WERI-Rb-1 (cell line): ENCODE data around the gene MCF2L2.

Source experiments
- DNase-seq: peaks from one replicate; pipeline ENCODE4 v3.0.0-alpha.2; 2020
- H3K27ac ChIP-seq: fragments of 250-450 bp; sonication (Bioruptor Pico); 2 replicates; pipeline ENCODE4 v1.5.1; 2020; ENCODE audit warnings: mild to moderate bottlenecking, moderate library complexity
- H3K27me3 ChIP-seq: fragments of 250-450 bp; sonication (Bioruptor Pico); 2 replicates; pipeline ENCODE4 v1.5.1; 2021; ENCODE audit warnings: mild to moderate bottlenecking, low read depth, moderate library complexity; ENCODE audit not compliant: insufficient read depth, severe bottlenecking
- H3K36me3 ChIP-seq: fragments of 250-450 bp; sonication (Bioruptor Pico); 2 replicates; pipeline ENCODE4 v1.5.1; 2020; ENCODE audit warnings: mild to moderate bottlenecking, moderate library complexity
- H3K4me3 ChIP-seq: 2 replicates; pipeline ENCODE4 v1.5.1; 2011; ENCODE audit warnings: low read depth, mild to moderate bottlenecking, control low read depth, low read length
- H3K9me3 ChIP-seq: fragments of 250-450 bp; sonication (Bioruptor Pico); 2 replicates; pipeline ENCODE4 v1.5.1; 2021; ENCODE audit warnings: mild to moderate bottlenecking, moderate library complexity; ENCODE audit not compliant: severe bottlenecking
- TF ChIP-seq, protein P1 (sequence below): IDR thresholded peaks from 2 replicates; pipeline ENCODE4 v1.5.1; 2011; ENCODE audit warnings: low read depth, mild to moderate bottlenecking, control low read depth, inconsistent platforms, low read length

MCF2L2 gene

DNA sequence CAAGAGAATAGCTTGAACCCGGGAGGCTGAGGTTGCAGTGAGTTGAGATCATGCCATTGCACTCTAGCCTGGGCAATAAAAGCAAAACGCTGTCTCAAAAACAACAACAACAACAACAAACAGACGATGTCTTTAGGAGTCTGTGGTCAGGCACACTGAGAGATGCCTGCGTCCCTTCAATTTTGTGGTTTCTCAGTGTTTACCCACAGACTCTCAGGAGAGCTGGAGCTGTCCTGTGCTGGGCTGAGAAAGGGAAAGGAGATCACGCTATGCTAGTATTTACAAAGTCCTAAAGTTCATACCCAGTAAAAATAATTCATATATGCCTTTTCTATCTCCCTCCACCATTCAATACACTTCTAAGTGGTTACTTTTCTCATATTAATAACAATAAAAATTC is 272.2 kb downstream of the MCF2L2 start:
- Histone ChIP-seq H3K27ac (no peak overlapping the region), H3K36me3 (no peaks in the 10 kb centered on the region), H3K4me3 (no peak overlapping the region), H3K27me3 (no peaks in the 10 kb centered on the region), H3K9me3 (no peaks in the 10 kb centered on the region)
- DNase-seq, result no peak
- TF ChIP-seq, protein P1, sequence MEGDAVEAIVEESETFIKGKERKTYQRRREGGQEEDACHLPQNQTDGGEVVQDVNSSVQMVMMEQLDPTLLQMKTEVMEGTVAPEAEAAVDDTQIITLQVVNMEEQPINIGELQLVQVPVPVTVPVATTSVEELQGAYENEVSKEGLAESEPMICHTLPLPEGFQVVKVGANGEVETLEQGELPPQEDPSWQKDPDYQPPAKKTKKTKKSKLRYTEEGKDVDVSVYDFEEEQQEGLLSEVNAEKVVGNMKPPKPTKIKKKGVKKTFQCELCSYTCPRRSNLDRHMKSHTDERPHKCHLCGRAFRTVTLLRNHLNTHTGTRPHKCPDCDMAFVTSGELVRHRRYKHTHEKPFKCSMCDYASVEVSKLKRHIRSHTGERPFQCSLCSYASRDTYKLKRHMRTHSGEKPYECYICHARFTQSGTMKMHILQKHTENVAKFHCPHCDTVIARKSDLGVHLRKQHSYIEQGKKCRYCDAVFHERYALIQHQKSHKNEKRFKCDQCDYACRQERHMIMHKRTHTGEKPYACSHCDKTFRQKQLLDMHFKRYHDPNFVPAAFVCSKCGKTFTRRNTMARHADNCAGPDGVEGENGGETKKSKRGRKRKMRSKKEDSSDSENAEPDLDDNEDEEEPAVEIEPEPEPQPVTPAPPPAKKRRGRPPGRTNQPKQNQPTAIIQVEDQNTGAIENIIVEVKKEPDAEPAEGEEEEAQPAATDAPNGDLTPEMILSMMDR, result no peak

DNA sequence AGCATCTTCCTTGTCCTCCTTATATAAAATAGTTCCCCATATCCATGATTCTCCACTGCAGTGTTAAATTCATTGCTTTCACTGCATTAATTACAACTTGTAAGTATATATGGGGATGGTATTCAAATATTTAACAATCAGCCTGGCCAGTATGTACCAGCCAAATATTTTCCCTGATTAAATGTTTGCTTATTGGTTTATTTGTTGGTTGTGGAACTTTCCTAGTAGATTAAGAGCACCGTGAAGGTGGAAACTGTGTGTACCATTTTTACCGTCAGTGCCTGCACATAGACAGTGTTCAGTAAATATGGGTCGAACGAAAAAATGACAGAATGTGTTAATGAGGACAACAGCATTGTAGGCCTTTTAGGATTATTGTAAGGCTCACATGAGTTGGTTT is 272.9 kb downstream of the MCF2L2 start:
- TF ChIP-seq, protein P1, result no peak
- Histone ChIP-seq H3K36me3 (no peaks in the 10 kb centered on the region), H3K9me3 (no peaks in the 10 kb centered on the region), H3K27me3 (no peaks in the 10 kb centered on the region), H3K4me3 (no peak overlapping the region), H3K27ac (no peak overlapping the region)
- no peak for DNase-seq

DNA sequence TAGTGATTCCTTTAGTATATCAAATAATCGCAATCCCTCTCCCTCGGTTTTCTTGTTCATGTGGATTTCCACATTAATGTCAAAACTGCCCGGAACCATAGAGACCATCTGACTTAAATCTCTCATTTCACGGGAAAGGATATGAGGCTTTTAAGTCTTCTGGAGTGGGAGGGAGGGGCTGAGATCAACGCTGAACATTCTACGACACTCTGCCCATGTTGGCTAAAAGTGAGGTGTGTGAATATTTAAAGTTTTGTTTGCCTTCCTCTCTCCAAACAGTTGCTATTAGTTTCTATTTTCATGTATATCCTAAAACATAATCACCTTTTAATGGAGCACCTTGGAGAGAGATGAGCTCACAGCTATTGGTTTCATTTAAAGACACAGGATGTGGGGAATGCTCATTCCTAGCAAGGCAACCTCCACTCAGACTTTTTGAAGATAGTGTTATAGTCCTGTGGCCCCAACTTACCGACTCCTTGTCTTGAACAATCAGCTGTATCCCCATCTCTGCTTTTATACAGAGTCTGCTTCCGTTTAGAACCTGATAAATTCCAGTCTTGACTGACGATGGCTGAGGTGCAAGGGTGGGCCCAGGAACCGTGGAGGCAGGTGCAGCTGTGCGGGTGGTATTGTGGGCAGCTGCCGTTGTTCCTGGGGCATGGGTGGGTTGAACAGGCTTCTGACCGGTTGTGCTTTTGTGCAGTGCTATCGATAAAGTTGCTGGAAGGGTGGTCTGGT is 275.0 kb downstream of the MCF2L2 start:
- Histone ChIP-seq H3K27me3 (no peaks in the 10 kb centered on the region), H3K4me3 (no peak overlapping the region)

DNA sequence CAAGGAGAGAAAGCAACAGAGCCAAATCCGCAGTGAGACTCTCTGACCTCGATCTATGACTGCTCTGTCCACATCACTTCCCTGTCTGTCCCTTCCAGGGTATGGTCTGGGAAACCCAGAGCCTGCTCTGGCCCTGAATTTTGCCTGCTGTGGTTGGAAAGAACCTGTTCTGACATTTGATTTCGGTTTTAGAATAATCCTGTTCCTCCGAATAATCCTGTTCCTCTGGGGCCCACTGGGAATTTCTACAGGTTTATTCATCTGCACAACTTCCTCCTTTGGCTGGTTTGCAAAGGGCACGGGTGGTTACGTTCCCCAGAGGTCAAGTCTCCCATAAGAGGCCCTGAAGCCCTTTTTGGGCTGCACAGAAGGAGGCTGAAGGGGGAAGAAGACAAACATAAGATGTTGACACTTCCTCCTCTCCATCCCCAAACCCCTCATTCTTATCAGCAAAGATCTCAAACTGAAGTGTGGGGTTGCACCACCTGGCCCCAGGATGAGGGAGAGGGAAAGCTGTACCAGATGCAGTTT is 276.5 kb downstream of the MCF2L2 start:
- Histone ChIP-seq H3K27me3 (no peaks in the 10 kb centered on the region), H3K9me3 (no peaks in the 10 kb centered on the region), H3K36me3 (no peaks in the 10 kb centered on the region), H3K4me3 (no peak overlapping the region), H3K27ac (no peak overlapping the region)
- no peak for DNase-seq
- TF ChIP-seq, protein P1, result no peak

More for the DNA sequence above, 275.0 kb downstream of the MCF2L2 start:
- TF ChIP-seq, protein P1, result no peak
- H3K9me3 ChIP-seq, result no peaks in the 10 kb centered on the region
- DNase-seq, result no peak
- no peaks in the 10 kb centered on the region for H3K36me3 ChIP-seq
- H3K27ac ChIP-seq, result no peak overlapping the region

DNA sequence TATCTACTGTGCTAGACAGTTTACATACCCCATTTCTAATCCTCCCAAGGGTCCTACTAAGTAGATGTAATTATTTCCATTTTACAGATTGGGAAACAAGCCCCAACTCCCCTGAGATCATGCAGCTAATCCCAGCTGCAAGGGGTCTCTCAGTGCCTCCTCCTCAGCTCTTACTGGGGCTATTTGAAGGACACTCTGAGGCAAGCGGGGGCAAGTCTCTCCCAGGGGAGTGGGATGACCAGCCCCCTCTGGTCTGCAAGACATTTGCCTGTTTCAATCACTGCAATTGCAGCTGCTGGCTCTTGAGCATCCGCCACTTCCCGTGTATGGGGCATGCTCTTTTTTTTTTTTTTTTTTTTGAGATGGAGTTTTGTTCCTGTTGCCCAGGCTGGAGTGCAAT is 277.3 kb downstream of the MCF2L2 start:
- no peaks in the 10 kb centered on the region for H3K9me3 ChIP-seq

More for the DNA sequence above, 277.3 kb downstream of the MCF2L2 start:
- DNase-seq, result no peak
- TF ChIP-seq, protein P1, result no peak
- no peaks in the 10 kb centered on the region for H3K27me3 ChIP-seq
- no peak overlapping the region for H3K4me3 ChIP-seq
- H3K27ac ChIP-seq, result no peak overlapping the region
- no peaks in the 10 kb centered on the region for H3K36me3 ChIP-seq
